ENCODE measurements around the gene CCL25. TPM values are rescaled to one million over a fixed set of nuclear protein-coding genes. Genes with fewer than 3 reads are reported as not detected.
"Not testable (repeated sequence)": the region's sequence is repeated elsewhere in the genome, so short reads cannot be mapped to it uniquely, and the experiment has no call there.

CCL25 gene
- total RNA-seq, 2 experiments from 2014 or later: not detected

DNA sequence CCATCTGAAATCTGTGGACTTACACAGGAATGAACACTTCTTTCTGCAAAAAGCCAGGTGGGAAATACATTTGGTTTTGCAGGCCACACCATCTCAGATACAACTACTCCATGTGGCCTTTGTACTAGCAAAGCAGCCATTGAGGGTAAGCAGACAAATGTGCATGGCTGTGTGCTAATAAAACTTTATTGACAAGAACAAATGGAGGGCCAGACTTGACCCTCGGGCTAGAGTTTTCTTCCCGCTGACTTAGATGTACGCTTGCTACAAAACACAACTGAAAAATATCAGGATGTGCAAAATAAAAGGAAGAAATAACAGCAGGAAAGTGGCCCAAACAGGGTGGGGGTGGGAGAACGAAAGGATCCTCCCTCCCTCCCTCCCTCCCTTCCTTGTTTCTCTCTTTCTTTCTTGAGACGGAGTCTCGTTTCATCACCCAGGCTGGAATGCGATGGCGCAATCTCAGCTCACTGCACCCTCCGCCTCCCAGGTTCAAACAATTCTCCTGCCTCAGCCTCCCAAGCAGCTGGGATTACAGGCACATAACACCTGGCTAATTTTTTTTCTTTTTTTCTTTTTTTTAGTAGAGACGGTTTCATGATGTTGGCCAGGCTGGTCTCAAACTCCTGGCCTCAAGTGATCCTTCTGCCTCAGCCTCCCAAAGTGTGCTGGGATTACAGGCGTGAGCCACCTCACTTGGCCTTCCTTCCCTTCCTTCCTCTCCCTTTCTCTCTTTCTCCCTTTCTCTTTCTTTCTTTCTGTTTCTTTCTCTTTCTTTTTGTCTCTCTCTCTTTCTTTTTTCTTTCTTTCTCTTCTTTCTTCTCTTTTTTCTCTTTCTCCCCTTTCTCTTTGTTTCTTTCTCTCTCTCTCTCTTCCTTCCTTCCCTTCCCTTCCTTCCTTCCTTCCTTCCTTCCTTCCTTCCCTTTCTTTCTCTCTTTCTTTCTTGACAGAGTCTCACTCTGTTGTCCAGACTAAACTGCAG, 29.3 kb downstream of the CCL25 start:
- ChIA-PET POLR2A (no interaction called here), CTCF (no interaction called here)

DNA sequence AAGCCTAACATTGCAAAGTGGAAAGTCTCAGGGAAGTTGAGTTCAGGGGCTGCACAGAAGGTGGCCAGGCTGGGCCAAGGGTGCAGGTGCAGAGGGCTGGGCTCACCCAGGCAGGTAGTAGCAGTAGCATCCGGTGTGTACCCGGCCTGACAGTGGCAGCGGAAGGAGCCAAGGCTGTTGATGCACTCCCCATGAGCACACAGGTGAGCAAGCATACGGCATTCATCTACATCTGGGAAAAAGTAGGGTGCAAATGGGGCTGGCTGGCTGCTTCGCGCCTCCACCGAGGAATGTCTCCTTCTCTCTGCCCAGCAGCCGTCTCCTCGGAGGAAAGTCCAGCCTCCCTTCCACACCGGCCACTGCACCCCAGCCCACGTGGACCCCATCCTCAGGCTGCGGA, 30.6 kb downstream of the CCL25 start:
- ChIA-PET POLR2A (no interaction called here), CTCF (no interaction called here)

DNA sequence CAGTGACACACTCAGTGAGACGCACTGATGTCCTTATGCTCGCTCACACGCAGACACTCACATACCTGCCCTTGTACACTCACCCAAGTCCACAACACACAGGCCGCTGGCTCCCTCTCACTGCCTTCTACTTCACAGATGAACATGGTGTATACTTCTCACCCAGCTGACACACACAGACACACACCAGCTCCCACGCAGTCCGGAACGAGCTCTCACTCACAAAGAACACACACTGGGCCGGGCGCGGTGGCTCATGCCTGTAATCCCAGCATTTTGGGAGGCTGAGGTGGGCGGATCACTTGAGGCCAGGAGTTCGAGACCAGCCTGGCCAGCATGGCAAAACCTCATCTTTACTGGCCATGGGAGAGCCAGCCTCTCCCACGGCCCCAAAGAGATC, 31.6 kb downstream of the CCL25 start:
- ChIA-PET CTCF (no interaction called here), POLR2A (no interaction called here)

DNA sequence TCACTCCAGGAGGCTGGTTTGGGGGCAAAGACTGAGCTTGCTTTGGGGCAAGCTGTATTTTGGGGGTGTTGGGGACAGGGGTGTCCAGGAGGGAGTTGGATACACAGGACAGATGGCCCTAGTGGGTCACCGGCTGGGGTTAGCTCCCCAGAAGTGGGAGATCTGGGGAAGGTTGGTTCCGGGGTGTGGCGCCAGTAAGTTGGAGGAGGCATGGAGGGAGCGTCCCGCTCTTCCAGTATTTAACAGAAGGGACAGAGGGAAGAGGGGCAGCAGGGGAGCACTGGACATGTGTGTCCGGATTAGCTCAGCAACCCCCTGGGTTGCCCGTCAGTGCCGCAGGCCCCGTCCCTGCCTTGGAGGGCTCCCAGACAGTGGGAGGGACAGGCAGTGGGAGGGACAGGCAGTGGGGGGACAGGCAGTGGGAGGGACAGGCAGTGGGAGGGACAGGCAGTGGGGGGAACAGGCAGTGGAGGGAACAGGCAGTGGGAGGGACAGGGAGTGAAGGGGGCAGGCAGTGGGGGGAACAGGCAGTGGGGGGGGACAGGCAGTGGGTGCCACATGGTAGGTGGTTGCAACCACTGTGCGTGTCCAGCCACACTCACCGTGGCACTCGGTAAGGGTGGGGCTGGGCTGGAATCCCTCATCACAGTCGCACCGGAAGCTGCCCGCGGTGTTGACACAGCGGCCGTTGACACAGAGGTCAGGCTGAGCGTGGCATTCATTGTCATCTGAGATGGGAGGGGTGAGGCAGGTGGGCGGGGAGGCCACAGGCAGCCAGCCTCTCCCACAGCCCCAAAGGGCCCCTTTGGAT, 33.2 kb downstream of the CCL25 start:
- ChIA-PET CTCF (interaction anchor here (0.6 kb wide), 1 partner anchor 54 kb away, joined by 3 read pairs; no protein-coding TSS in a partner anchor), POLR2A (no interaction called here)

DNA sequence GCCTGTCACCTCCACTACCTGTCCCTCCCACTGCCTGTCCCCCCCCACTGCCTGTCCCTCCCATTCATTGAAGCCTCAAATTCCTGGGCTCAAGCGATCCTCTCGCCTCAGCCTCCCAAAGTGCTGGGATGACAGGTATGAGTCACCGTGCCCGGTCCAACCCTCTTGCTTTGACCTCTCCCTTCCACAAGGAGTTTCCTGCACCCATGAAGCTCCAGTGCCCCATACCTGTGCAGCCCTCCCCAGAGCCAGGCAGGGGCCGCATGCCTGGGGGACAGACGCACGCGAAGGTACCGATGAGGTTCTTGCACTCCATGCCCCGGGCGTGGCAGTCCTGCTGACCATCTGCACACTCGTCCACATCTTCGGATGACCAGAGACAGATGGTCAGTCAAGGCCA, 34.3 kb downstream of the CCL25 start:
- ChIA-PET CTCF (no interaction called here), POLR2A (no interaction called here)

DNA sequence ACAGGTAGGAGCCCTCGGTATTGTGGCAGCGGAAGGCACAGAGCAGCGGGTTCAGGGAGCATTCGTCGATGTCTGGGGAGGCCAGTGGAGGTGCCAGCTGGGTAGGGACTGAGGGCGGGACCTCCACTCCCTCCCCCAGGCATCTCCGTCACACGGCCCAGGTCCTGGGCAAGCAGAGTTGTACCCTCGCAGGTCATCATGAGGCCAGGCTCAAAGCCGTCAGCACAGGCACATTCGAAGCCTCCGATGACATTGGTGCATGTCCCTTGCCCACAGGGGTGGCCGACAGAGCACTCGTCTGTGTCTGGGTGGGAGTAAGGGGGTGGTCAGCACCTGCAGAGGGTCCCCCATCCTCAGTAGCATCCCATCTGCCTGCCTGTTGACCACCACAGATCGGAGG, 35.3 kb downstream of the CCL25 start:
- POLR2A ChIA-PET: no interaction called here
- CTCF ChIA-PET: no interaction called here

DNA sequence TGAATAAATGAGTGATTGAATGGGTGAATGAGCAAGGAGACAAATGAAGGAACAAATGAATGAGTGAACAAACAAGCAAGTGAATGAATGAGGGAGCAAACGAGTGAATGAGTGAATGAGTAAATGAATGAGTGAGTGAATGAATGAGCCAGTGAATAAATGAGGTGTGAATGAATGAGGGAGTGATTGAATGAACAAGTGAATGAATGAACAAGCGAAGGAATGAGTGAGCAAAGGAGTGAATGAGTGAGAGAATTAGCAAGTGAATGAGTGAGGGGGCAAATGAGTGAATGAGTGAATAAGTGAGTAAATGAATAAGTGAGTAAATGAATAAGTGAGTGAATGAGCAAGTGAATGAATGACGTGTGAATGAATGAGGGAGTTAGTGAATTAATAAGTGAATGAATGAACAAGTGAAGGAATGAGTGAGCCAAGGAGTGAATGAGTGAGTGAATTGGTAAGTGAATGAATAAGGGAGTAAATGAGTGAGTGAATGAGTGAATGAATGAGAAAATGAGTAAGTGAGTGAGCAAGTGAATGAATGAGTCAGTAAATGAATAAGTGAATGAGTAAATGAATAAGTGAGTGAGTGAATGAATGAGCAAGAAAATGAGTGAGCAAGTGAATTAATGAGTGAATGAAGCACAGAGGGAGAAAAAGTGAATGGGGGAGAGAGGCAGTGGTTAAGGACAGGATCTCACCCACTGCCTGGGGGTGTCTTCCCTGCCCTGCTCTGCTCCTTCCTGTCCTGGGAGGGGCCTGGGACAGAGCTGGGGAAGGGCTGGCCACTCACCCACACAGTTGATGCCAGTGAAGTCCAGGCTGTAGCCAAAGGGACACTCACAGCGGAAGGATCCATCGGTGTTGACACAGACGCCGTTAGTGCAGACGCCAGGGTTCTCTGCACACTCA, 36.4 kb downstream of the CCL25 start:
- CTCF ChIA-PET: no interaction called here
- POLR2A ChIA-PET: no interaction called here

DNA sequence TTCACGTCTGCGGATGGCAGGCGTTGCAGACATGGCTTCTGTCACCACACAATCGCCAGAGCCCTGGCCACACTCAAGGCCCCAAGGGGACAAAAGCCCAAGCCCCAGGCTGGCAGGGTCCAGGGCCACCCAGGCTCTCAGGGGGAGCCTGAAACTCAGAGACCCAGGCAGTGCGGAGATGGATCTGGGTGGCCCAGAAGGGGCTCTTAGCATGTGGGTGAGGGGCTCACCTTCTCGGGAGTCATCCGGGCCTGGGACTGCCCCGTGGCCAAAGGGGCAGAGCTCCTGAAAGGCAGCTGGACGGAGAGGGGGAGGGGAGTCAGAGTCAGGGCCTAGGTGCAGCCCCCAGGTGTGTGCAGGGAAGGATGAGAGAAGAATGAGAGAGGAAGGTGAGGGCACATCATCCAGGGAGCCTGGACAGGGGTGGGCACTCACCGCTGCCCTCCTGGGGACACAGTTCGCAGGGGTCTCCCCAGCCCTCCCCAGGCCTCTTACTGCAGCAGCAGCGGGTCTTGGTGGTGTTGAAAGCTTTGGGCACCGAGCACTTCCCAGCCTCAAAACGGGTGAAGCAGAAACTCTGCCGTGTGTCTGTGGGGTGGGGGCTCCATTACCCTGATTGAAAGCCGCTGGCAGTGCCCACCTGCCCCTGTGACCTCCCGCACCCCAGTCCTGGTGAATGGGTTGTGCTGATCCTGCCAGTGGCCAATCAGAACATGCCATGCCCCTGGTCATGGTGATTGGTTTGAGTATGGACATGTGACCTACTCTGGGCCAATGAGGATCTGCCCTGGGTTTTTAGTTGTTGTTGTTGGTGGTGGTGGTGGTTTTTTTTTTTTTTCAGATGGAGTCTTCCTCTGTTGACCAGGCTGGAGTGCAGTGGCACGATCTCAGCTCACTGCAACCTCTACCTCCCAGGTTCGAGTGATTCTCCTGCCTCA, 37.4 kb downstream of the CCL25 start:
- CTCF ChIA-PET: no interaction called here

DNA sequence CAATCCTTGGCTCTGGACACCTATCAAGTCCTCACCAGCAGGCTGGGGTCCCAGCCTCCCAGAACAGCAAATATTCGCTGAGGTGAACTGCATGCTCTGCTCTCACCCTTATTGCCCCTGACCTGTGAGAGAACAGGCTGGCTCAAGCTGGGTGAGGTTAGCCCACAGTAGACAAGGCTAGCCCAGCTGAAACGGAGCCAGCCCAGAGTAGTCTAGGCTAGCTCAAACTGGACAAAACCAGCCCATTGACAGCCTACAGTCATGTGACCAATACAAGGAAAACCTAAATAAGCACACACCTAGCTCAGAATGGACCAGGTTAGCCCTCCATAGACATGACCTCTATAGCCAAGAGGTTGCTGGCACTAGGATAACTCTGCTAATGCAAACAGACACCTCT, 38.4 kb downstream of the CCL25 start:
- CTCF ChIA-PET: interaction anchor here (0.6 kb wide), 1 partner anchor 525 kb away, joined by 3 read pairs; no protein-coding TSS in a partner anchor
- POLR2A ChIA-PET: no interaction called here

More for the DNA sequence above, 37.4 kb downstream of the CCL25 start:
- POLR2A ChIA-PET: no interaction called here

DNA sequence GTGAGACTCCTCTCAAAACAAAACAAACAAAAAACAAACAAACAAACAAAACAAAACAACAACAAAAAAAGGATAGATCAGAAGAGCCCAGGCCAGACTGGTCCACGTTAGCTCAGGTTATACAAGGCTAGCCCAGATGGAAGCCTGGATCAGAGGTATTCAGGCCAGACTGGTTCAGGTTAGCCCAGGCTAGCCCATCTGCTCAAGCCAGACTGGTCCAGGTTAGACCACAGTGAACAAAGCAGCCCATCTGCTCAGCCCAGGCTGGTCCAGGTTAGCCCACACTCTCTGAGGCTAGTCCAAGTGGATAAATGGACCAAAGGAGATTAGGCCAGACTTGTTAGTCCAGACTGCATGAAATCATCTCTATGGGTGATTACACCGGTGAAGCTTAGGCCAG, 41.2 kb downstream of the CCL25 start:
- ChIA-PET POLR2A (interaction anchor here (0.6 kb wide), 1 partner anchor 163 kb away, joined by 3 read pairs; no protein-coding TSS in a partner anchor), CTCF (no interaction called here)

DNA sequence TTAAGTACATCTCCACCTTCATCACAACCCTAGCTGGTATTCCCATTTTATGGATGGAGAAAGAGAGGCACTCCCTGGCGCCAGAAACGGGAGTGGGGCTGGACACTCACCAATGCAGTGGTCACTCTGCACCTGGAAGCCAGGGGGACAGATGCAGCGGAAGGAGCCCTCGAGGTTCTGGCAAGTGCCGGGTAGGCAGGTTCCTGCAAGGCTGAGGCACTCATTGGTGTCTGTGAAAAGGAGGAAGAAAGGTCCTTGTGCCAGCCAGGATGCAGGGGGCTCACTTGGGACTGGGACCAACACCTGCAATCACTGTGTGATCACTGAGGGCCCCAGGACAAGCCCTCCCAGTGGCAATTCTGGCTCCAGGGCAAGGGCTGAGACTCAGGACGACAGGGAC, 41.8 kb downstream of the CCL25 start:
- ChIA-PET CTCF (no interaction called here), POLR2A (no interaction called here)

DNA sequence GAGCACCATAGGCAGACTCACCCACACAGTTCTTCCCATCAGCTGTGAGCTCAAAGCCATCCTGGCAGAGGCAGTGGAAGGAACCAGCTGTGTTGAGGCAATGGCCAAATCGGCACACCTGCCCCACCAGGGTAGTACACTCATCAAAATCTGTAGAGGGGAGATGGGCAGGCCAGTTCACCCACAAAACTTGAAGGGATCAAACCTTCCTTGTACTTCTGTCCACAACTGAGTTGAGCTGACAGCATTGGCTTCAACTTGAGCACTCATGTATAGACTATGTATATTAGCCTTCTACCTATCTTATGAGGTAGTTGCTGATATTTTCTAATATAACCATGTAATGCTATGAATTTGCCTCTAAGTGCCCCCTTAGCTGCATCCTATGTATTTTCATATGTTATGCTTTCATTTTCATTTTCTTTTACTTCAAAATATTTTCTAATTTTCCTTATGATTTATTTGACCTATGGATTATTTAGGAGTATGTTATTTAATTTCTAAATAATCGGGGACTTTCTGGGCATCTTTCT, 42.9 kb downstream of the CCL25 start:
- POLR2A ChIA-PET: no interaction called here
- CTCF ChIA-PET: interaction anchor here (0.6 kb wide), 1 partner anchor 521 kb away, joined by 6 read pairs; no protein-coding TSS in a partner anchor

DNA sequence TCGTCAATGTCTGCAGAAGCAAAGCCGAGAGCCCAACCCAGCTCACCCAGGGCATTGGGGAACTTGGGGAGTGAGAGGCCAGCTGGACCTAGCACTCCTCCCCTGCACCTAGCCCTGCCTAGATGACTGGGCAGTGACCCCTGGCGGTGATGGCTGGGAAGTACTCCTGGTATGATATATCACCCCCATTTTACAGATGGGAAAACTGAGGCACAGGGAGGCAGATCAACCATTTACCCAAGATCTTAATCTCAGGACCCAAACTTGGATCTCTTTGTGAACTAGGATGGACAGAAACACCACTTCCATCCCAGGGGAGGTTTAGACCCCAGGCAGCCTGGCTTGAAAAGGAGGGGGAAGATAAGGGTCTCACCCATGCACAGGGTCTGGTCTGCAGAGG, 43.5 kb downstream of the CCL25 start:
- CTCF ChIA-PET: no interaction called here

DNA sequence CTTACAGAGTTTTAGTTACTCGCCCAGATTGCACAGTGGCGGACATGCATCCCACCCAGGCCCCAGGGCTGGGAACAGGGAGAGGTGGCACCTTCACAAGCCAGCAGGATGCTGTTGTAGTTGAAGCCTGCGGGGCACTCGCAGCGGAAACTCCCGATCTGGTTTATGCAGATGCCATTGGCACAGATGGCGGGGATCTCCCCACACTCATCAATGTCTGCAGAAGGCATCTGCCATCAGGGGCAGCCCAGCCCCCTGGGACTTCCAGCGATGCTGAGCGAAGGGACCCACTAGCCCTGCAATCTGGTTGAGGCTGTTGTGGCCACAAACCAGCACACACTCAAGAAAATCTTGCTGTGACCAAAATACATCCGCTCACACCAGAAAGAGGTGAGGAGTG, 44.6 kb downstream of the CCL25 start:
- ChIA-PET CTCF (no interaction called here), POLR2A (no interaction called here)

More for the DNA sequence above, 43.5 kb downstream of the CCL25 start:
- POLR2A ChIA-PET: no interaction called here

DNA sequence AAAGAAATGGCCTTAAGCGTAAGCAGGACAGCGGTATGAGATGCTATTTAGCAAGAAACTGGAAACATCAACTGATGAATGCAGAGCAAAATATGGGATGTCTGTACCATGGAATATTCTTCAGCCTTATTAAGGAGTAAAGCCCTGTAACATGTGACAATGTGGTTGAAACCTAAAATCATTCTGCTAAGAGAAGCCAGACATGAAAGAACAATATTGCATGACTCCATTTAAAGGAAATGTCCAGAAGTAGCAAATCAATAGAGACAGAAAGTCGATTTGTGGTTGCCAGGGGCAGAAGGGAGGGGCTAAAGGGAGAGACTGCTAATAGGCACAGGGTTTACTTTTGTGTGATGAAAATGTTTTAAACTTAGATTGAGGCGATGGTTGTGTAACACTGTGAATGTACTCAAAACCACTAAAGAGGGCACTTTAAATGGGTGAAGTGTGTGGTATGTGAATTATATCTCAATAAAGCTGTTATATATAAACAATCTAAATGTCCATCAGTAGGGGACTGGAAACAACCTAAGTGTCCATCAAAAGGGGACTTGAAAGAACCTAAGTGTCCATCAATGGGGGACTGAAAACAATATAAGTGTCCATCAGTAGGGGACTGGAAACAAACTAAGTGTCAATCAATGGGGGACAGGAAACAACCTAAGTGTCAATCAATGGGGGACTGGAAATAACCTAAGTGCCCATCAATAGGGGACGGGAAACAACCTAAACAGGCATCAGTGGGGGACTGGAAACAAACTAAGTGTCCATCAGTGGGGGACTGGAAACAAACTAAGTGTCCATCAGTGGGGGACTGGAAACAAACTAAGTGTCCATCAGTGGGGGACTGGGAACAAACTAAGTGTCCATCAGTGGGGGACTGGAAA, 45.4 kb downstream of the CCL25 start:
- CTCF ChIA-PET: no interaction called here

DNA sequence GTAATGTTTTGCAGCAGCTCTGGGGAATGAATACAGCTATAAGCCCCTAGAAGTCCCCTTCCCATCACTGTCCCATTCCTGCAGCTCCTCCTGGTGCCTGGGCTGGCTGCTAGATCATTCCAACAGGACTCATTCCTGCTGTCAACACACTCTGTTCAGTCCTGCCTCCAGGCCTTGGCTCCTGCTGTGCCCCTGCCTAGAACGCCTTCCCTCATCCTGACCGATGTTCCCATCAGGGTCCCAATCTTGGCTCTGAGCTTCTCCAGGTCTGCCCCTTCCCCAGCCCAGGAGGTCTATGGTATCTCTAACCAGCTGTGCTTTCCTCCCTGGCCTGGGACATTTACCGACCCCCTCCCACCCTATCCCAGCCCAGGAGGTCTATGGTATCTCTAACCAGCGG, 48.8 kb downstream of the CCL25 start:
- POLR2A ChIA-PET: no interaction called here
- CTCF ChIA-PET: no interaction called here

More for the DNA sequence above, 45.4 kb downstream of the CCL25 start:
- POLR2A ChIA-PET: no interaction called here

DNA sequence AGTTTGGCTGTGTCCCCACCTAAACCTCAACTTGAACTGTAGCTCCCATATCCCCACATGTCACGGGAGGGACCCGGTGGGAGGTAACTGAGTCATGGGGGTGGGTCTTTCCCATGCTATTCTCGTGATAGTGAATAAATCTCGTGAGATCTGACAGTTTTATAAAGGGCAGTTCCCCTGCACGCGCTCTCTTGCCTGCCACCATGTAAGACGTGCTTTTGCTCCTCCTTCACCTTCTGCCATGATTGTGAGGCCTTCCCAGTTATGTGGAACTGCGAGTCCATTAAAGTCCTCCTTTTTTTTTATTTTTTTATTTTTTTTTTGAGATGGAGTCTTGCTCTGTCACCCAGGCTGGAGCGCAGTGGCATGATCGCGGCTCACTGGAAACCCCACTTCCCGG, 49.4 kb downstream of the CCL25 start:
- CTCF ChIA-PET, POLR2A ChIA-PET: not testable (repeated sequence)

DNA sequence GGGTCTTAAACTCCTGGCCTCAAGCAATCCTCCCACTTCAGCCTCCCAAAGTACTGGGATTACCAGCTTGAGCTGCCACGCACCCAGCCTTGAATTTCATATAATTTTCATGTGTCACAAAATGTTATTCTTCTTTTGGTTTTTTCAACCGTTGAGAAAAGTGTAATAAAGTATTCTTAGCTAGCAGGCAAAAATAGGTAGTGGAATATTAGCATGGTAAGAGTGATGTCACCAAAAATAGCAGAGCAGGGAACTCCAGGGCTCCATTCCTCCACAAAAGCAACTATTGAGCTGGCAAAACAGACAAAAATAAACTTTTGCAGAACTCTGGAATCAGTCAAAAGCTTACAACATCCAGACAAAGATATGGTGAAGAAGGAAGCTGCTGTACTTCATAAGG, 52.9 kb downstream of the CCL25 start:
- ChIA-PET CTCF (no interaction called here), POLR2A (no interaction called here)

All from activated CD8-positive, alpha-beta memory T cell treated with anti-CD3 and anti-CD28 coated beads for 36 hours (primary cell).